Measurements from ENCODE around the gene B3GAT3. TPM values are rescaled to one million over a fixed set of nuclear protein-coding genes. Genes with fewer than 3 reads are reported as not detected.

B3GAT3 gene
- total and polyA plus RNA-seq, 9 donors: 1.3 to 56.6 (median 33.6) TPM

GRCh38 chr11:62646825-62647608 lies 25.2 kb upstream of the B3GAT3 start:
- no peak overlapping the region for H3K27ac ChIP-seq
- H3K4me3 ChIP-seq: no peak overlapping the region
- DNase-seq: peak in 1 of 5 donors; percentile 54
- 50 to 56% (median 53%) methylated on average over 32 of the region's 32 CpGs for WGBS, 3 donors
- H3K27me3 ChIP-seq: no peaks in the 10 kb centered on the region
- TF ChIP-seq EP300 (IDR thresholded peaks at IDR 0.05): no peak
- TF ChIP-seq POLR2A (IDR thresholded peaks at IDR 0.05): no peak
- TF ChIP-seq, protein P1, sequence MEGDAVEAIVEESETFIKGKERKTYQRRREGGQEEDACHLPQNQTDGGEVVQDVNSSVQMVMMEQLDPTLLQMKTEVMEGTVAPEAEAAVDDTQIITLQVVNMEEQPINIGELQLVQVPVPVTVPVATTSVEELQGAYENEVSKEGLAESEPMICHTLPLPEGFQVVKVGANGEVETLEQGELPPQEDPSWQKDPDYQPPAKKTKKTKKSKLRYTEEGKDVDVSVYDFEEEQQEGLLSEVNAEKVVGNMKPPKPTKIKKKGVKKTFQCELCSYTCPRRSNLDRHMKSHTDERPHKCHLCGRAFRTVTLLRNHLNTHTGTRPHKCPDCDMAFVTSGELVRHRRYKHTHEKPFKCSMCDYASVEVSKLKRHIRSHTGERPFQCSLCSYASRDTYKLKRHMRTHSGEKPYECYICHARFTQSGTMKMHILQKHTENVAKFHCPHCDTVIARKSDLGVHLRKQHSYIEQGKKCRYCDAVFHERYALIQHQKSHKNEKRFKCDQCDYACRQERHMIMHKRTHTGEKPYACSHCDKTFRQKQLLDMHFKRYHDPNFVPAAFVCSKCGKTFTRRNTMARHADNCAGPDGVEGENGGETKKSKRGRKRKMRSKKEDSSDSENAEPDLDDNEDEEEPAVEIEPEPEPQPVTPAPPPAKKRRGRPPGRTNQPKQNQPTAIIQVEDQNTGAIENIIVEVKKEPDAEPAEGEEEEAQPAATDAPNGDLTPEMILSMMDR (IDR thresholded peaks at IDR 0.05): no peak
- intact Hi-C loops (cut with DNase I): loop anchor here in 1 of 4 donors (2.0 kb wide), 1 partner anchor 24 kb away; no protein-coding TSS in a partner anchor
- H3K36me3 ChIP-seq: peaks cover 2% of the 10 kb centered on the region
- H3K9me3 ChIP-seq: no peaks in the 10 kb centered on the region
- peaks cover 4% of the 10 kb centered on the region for H3K4me1 ChIP-seq (ENCODE audit: insufficient read depth)

- WGBS, 3 donors: 0% methylated on average over 61 to 73 of the region's 73 CpGs
- peaks cover 4% of the 10 kb centered on the region for H3K4me1 ChIP-seq (ENCODE audit: insufficient read depth)
- H3K27me3 ChIP-seq: no peaks in the 10 kb centered on the region
- H3K4me3 ChIP-seq: peak within 1 kb of the TSS; percentile 85
- intact Hi-C loops (cut with DNase I): loop anchor here in 1 of 4 donors (2.0 kb wide), 1 partner anchor 23 kb away; no protein-coding TSS in a partner anchor
- no peaks in the 10 kb centered on the region for H3K9me3 ChIP-seq
- peak; percentile 81 for TF ChIP-seq POLR2A (IDR thresholded peaks at IDR 0.05)
- TF ChIP-seq, protein P1 (IDR thresholded peaks at IDR 0.05): no peak
- DNase-seq: peak; percentile 98 to 99 (median 99)
- peaks cover 2% of the 10 kb centered on the region for H3K36me3 ChIP-seq
- H3K27ac ChIP-seq: peak within 1 kb of the TSS; percentile 69 to 87
These were observed 24.4 kb upstream of the B3GAT3 start, which contains the start of gene GANAB for GRCh38 chr11:62645946-62646824. Gene GANAB, minus strand, starts transcription at chr11:62646613. Its CDS starts 14 bp downstream, at chr11:62646599.

GRCh38 chr11:62645671-62645945 lies 23.8 kb upstream of the B3GAT3 start:
- no peaks in the 10 kb centered on the region for H3K9me3 ChIP-seq
- intact Hi-C loops (cut with DNase I): no loop called here
- WGBS, 3 donors: 7 to 11% (median 7%) methylated on average over 11 of the region's 11 CpGs
- DNase-seq: no peak
- peaks cover 2% of the 10 kb centered on the region for H3K36me3 ChIP-seq
- H3K27ac ChIP-seq: peak overlapping the region in 1 of 2 donors; percentile 87
- H3K4me1 ChIP-seq (ENCODE audit: insufficient read depth): peaks cover 4% of the 10 kb centered on the region
- TF ChIP-seq, protein P1 (IDR thresholded peaks at IDR 0.05): no peak
- TF ChIP-seq EP300 (IDR thresholded peaks at IDR 0.05) (no peak), POLR2A (IDR thresholded peaks at IDR 0.05) (no peak)
- no peaks in the 10 kb centered on the region for H3K27me3 ChIP-seq
- H3K4me3 ChIP-seq: peak overlapping the region; percentile 85

DNA sequence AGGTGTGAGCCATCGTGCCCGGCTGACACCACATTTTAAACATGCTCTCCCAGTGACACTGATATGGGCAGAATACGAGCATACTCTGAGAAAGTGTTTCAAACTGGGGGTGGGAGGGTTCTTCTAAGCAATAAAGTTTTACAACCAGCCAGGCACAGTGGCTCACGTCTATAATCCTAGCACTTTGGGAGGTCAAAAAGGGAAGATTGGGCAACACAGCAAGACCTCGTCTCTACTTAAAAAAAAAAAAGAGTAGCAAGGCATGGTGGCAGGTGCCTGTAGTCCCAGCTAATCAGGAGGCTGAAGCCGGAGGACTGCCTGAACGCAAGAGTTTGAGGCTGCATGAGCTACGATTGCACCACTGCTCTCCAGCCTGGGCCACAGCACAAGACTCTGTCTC lies 22.4 kb upstream of the B3GAT3 start:
- Histone ChIP-seq H3K4me1 (ENCODE audit: insufficient read depth) (peaks cover 4% of the 10 kb centered on the region), H3K27ac (no peak overlapping the region)
- no peak for DNase-seq

More for the DNA sequence above, 22.4 kb upstream of the B3GAT3 start:
- Histone ChIP-seq H3K36me3 (peaks cover 2% of the 10 kb centered on the region), H3K27me3 (no peaks in the 10 kb centered on the region), H3K4me3 (no peak overlapping the region), H3K9me3 (no peaks in the 10 kb centered on the region)
- intact Hi-C loops (cut with DNase I): no loop called here
- WGBS, 3 donors: 70 to 81% (median 78%) methylated on average over 8 of the region's 8 CpGs
- TF ChIP-seq POLR2A (IDR thresholded peaks at IDR 0.05) (no peak), EP300 (IDR thresholded peaks at IDR 0.05) (no peak)
- TF ChIP-seq, protein P1 (IDR thresholded peaks at IDR 0.05): no peak
